Measurements from ENCODE around the gene ATP11A. TPM values are rescaled to one million over a fixed set of nuclear protein-coding genes. Genes with fewer than 3 reads are reported as not detected.
"Not testable (repeated sequence)": the region's sequence is repeated elsewhere in the genome, so short reads cannot be mapped to it uniquely, and the experiment has no call there.

ATP11A gene
- total RNA-seq, 2 donors from 2014 or later: 10.9 to 89.3 TPM

GRCh38 chr13:112680741-112681360 lies 9.0 kb upstream of the ATP11A start:
- no peak overlapping the region for H3K4me3 ChIP-seq
- TF ChIP-seq CTCF (IDR thresholded peaks at IDR 0.05): no peak
- no peak for TF ChIP-seq POLR2A (IDR thresholded peaks at IDR 0.05)
- no peak for TF ChIP-seq POLR2AphosphoS5 (IDR thresholded peaks at IDR 0.05)
- no peak for DNase-seq (ENCODE audit: low spot score)
- H3K4me1 ChIP-seq (replicated peaks): no peaks in the 10 kb centered on the region
- 75% methylated on average over 17 of the region's 17 CpGs for WGBS
- no peak overlapping the region for H3K27ac ChIP-seq
- H3K36me3 ChIP-seq: no peaks in the 10 kb centered on the region
- H3K27me3 ChIP-seq (replicated peaks; ENCODE audit: insufficient read depth): no peaks in the 10 kb centered on the region
- H3K9me3 ChIP-seq: no peaks in the 10 kb centered on the region
- intact Hi-C loops (cut with DNase I): no loop called here

- H3K4me1 ChIP-seq (replicated peaks): no peaks in the 10 kb centered on the region
- no peak for TF ChIP-seq POLR2A (IDR thresholded peaks at IDR 0.05)
- TF ChIP-seq POLR2AphosphoS5 (IDR thresholded peaks at IDR 0.05): no peak
- no peak for TF ChIP-seq CTCF (IDR thresholded peaks at IDR 0.05)
- no peaks in the 10 kb centered on the region for H3K9me3 ChIP-seq
- no peaks in the 10 kb centered on the region for H3K27me3 ChIP-seq (replicated peaks; ENCODE audit: insufficient read depth)
- H3K4me3 ChIP-seq: no peak overlapping the region
- intact Hi-C loops (cut with DNase I): no loop called here
- H3K36me3 ChIP-seq: no peaks in the 10 kb centered on the region
- no peak overlapping the region for H3K27ac ChIP-seq
- no peak for DNase-seq (ENCODE audit: low spot score)
- WGBS: 82% methylated on average over 10 of the region's 10 CpGs
Observed at GRCh38 chr13:112683581-112683980, 6.3 kb upstream of the ATP11A start.

GRCh38 chr13:112684071-112684845 lies 5.6 kb upstream of the ATP11A start:
- WGBS: 93% methylated on average over 18 of the region's 18 CpGs
- no peak for DNase-seq (ENCODE audit: low spot score)

GRCh38 chr13:112685189-112685805 lies 4.5 kb upstream of the ATP11A start:
- H3K4me1 ChIP-seq (replicated peaks); DNase-seq (ENCODE audit: low spot score); H3K27me3 ChIP-seq (replicated peaks; ENCODE audit: insufficient read depth); H3K4me3 ChIP-seq; H3K36me3 ChIP-seq; H3K27ac ChIP-seq; intact Hi-C loops (cut with DNase I); H3K9me3 ChIP-seq: not testable (repeated sequence)
- WGBS: 91% methylated on average over 9 of the region's 9 CpGs

More at GRCh38 chr13:112684071-112684845, 5.6 kb upstream of the ATP11A start:
- H3K9me3 ChIP-seq: no peaks in the 10 kb centered on the region
- intact Hi-C loops (cut with DNase I): no loop called here
- H3K27me3 ChIP-seq (replicated peaks; ENCODE audit: insufficient read depth): no peaks in the 10 kb centered on the region
- no peaks in the 10 kb centered on the region for H3K36me3 ChIP-seq
- H3K4me3 ChIP-seq: no peak overlapping the region
- H3K4me1 ChIP-seq (replicated peaks): no peaks in the 10 kb centered on the region
- TF ChIP-seq CTCF (IDR thresholded peaks at IDR 0.05) (no peak), POLR2AphosphoS5 (IDR thresholded peaks at IDR 0.05) (no peak), POLR2A (IDR thresholded peaks at IDR 0.05) (no peak)
- no peak overlapping the region for H3K27ac ChIP-seq

- Histone ChIP-seq H3K9me3 (no peaks in the 10 kb centered on the region), H3K4me3 (no peak overlapping the region), H3K4me1 (replicated peaks) (no peaks in the 10 kb centered on the region), H3K36me3 (no peaks in the 10 kb centered on the region), H3K27ac (no peak overlapping the region), H3K27me3 (replicated peaks; ENCODE audit: insufficient read depth) (no peaks in the 10 kb centered on the region)
- intact Hi-C loops (cut with DNase I): no loop called here
- 86% methylated on average over 4 of the region's 4 CpGs for WGBS
- TF ChIP-seq POLR2AphosphoS5 (IDR thresholded peaks at IDR 0.05) (no peak), CTCF (IDR thresholded peaks at IDR 0.05) (no peak), POLR2A (IDR thresholded peaks at IDR 0.05) (no peak)
- no peak for DNase-seq (ENCODE audit: low spot score)
Observed at GRCh38 chr13:112685896-112686295, 3.9 kb upstream of the ATP11A start.
